ENCODE data around the gene OR52I1.

The OR52I1 gene

GRCh38 chr11:4606231-4607015 is 12.6 kb downstream of the OR52I1 start:
- Histone ChIP-seq H3K9me3 (replicated peaks in 1 of 2; ENCODE audit: control insufficient read depth in 2 of 2, insufficient read depth in 1 of 2, low read depth in 1 of 2, low read length in 2 of 2) (no peaks in the 10 kb centered on the region), H3K27me3 (ENCODE audit: control insufficient read depth in 3 of 3, insufficient read depth in 3 of 3, low read depth in 1 of 3, low read length in 3 of 3) (no peaks in the 10 kb centered on the region), H3K14ac (ENCODE audit: low read length) (no peak overlapping the region), H2BK15ac (ENCODE audit: low read length) (no peak overlapping the region), H2AK5ac (ENCODE audit: low read depth, low read length) (no peak overlapping the region), H3K4me2 (ENCODE audit: insufficient read depth, low read length, poor library complexity, severe bottlenecking) (no peak overlapping the region), H3K18ac (ENCODE audit: low read length) (no peak overlapping the region), H3K4me1 (ENCODE audit: control insufficient read depth in 2 of 2, insufficient read depth in 1 of 2, low read depth in 1 of 2, low read length in 2 of 2) (peaks cover 0 to 4% of the 10 kb centered on the region in 2 donors), H3K79me1 (ENCODE audit: low read depth, low read length) (no peaks in the 10 kb centered on the region), H3K27ac (replicated peaks; ENCODE audit: low read length) (no peak overlapping the region), H3K4me3 (ENCODE audit: low read length in 2 of 2) (peak overlapping the region in 1 of 2 donors; percentile 70), H3K4ac (ENCODE audit: low read length) (no peak overlapping the region), H3K23ac (ENCODE audit: low read depth, low read length, poor library complexity) (no peak overlapping the region), H4K91ac (ENCODE audit: low read depth, low read length, poor library complexity) (no peak overlapping the region), H2AFZ (ENCODE audit: low read length) (peak overlapping the region; percentile 98), H3K9ac (ENCODE audit: low read depth, low read length, poor library complexity) (no peak overlapping the region), H2BK120ac (ENCODE audit: low read depth, low read length) (no peak overlapping the region), H2BK5ac (ENCODE audit: low read length) (no peak overlapping the region), H3K36me3 (replicated peaks in 1 of 2; ENCODE audit: control insufficient read depth in 2 of 2, insufficient read depth in 2 of 2, low read length in 2 of 2) (peaks cover 2 to 36% of the 10 kb centered on the region in 2 donors), H2BK12ac (ENCODE audit: low read length) (no peak overlapping the region), H4K8ac (ENCODE audit: low read depth, low read length) (no peak overlapping the region)
- no peak for DNase-seq (ENCODE audit: low spot score)
- WGBS, 2 donors (ENCODE audit: extremely low coverage in 2 of 2, insufficient read length in 2 of 2, insufficient replicate concordance in 1 of 2) = no CpG with 5 or more reads among the region's 1 CpG

DNA sequence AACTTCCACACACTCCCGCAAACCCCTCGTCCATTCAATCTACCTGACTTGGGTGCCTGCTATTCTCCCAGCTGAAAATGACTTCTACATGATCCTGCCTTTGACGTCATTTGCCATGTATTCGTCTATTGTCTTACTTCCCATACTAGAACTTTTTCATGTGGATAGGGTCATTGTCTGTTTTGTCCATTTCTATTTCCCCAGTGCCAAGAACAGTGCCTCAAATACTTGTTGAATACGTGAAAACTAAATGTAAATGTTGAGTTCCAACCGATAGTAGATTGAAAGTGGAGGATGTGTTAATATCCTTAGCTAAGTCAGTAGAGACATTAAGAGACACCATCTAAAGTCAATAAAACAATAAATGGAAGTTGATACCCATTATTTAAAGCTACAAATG is 13.3 kb downstream of the OR52I1 start:
- H3K27ac ChIP-seq (replicated peaks; ENCODE audit: low read length) = no peak overlapping the region
- H4K91ac ChIP-seq (ENCODE audit: low read depth, low read length, poor library complexity) = no peak overlapping the region
- WGBS, 2 donors (ENCODE audit: extremely low coverage in 2 of 2, insufficient read length in 2 of 2, insufficient replicate concordance in 1 of 2) = no CpG with 5 or more reads among the region's 6 CpGs
- H3K36me3 ChIP-seq (replicated peaks in 1 of 2; ENCODE audit: control insufficient read depth in 2 of 2, insufficient read depth in 2 of 2, low read length in 2 of 2) = peaks cover 0 to 29% of the 10 kb centered on the region in 2 donors
- peak overlapping the region; percentile 98 for H2AFZ ChIP-seq (ENCODE audit: low read length)
- no peak overlapping the region for H2BK12ac ChIP-seq (ENCODE audit: low read length)
- no peaks in the 10 kb centered on the region for H3K9me3 ChIP-seq (replicated peaks in 1 of 2; ENCODE audit: control insufficient read depth in 2 of 2, insufficient read depth in 1 of 2, low read depth in 1 of 2, low read length in 2 of 2)
- no peak for DNase-seq (ENCODE audit: low spot score)
- H3K23ac ChIP-seq (ENCODE audit: low read depth, low read length, poor library complexity) = no peak overlapping the region
- H4K8ac ChIP-seq (ENCODE audit: low read depth, low read length) = no peak overlapping the region
- H3K79me1 ChIP-seq (ENCODE audit: low read depth, low read length) = no peaks in the 10 kb centered on the region
- no peak overlapping the region for H3K14ac ChIP-seq (ENCODE audit: low read length)
- H2BK5ac ChIP-seq (ENCODE audit: low read length) = no peak overlapping the region
- no peaks in the 10 kb centered on the region for H3K27me3 ChIP-seq (ENCODE audit: control insufficient read depth in 3 of 3, insufficient read depth in 3 of 3, low read depth in 1 of 3, low read length in 3 of 3)
- no peak overlapping the region for H2BK120ac ChIP-seq (ENCODE audit: low read depth, low read length)
- H3K4ac ChIP-seq (ENCODE audit: low read length) = no peak overlapping the region
- no peak overlapping the region for H2BK15ac ChIP-seq (ENCODE audit: low read length)
- H3K4me2 ChIP-seq (ENCODE audit: insufficient read depth, low read length, poor library complexity, severe bottlenecking) = no peak overlapping the region
- no peak overlapping the region for H3K9ac ChIP-seq (ENCODE audit: low read depth, low read length, poor library complexity)
- H3K4me3 ChIP-seq (ENCODE audit: low read length in 2 of 2) = peak overlapping the region in 1 of 2 donors; percentile 70
- no peak overlapping the region for H3K18ac ChIP-seq (ENCODE audit: low read length)
- no peak overlapping the region for H2AK5ac ChIP-seq (ENCODE audit: low read depth, low read length)
- peaks cover 3 to 4% of the 10 kb centered on the region in 2 donors for H3K4me1 ChIP-seq (ENCODE audit: control insufficient read depth in 2 of 2, insufficient read depth in 1 of 2, low read depth in 1 of 2, low read length in 2 of 2)

DNA sequence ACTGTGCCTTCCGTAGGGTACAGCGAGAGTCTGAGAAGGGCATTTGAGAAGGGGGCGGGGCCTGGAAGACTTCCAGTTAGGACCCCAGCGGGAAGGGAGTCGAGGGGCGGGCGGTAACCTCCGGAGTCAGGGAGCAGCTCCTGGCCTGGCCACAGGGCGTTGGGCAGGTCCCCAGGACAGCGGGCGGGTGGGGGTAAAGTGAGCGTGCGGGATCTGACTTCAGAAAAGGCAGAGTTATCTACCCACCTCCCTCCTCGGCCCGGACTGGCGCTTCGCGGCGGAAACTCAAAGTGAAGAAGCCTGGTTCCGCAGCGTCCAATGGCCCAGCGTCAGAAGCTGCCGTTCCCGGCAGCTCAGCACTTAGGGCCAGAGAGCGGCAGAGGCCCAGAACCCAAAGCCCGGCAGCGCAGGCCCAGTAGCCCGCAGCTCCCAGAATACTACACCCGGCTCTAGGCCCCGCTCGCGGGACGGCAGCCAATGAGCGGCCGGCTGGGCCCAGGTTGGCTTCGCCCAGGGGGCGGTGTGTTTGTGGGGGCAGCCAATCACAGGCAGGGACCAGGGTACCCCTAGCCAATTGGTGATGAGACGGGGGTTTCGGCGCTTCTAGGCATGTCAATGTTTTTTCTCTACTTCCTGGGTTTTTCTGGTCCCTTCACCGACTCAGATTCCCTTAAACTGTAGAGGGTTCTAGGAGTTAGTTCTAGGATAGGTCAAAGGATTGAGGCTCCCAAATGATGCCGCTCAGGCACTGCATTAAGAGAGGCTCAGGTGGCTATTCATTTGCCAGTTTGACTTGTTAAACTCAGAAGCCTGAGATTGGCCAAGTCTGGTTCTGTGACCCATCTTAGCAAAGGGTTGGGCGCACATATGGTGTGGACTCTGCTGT is 14.2 kb downstream of the OR52I1 start, which contains the start of gene TRIM68:
Gene TRIM68, minus strand, starts transcription at position 451 of the 886 bp plus-strand sequence. CDS start 2,727 bp downstream, outside the sequence.
- H2AK5ac ChIP-seq (ENCODE audit: low read depth, low read length) = no peak within 1 kb of the TSS
- peak within 1 kb of the TSS; percentile 89 for H3K9ac ChIP-seq (ENCODE audit: low read depth, low read length, poor library complexity)
- no peak within 1 kb of the TSS for H4K8ac ChIP-seq (ENCODE audit: low read depth, low read length)
- peak within 1 kb of the TSS; percentile 68 for H3K4me2 ChIP-seq (ENCODE audit: insufficient read depth, low read length, poor library complexity, severe bottlenecking)
- peak within 1 kb of the TSS; percentile 98 for H2AFZ ChIP-seq (ENCODE audit: low read length)
- H4K91ac ChIP-seq (ENCODE audit: low read depth, low read length, poor library complexity) = no peak within 1 kb of the TSS
- no peak within 1 kb of the TSS for H3K4ac ChIP-seq (ENCODE audit: low read length)
- H3K9me3 ChIP-seq (replicated peaks in 1 of 2; ENCODE audit: control insufficient read depth in 2 of 2, insufficient read depth in 1 of 2, low read depth in 1 of 2, low read length in 2 of 2) = no peaks in the 10 kb centered on the region
- peak; percentile 78 for DNase-seq (ENCODE audit: low spot score)
- no peaks in the 10 kb centered on the region for H3K27me3 ChIP-seq (ENCODE audit: control insufficient read depth in 3 of 3, insufficient read depth in 3 of 3, low read depth in 1 of 3, low read length in 3 of 3)
- no peak within 1 kb of the TSS for H2BK120ac ChIP-seq (ENCODE audit: low read depth, low read length)
- no peak within 1 kb of the TSS for H2BK12ac ChIP-seq (ENCODE audit: low read length)
- peak within 1 kb of the TSS; percentile 98 for H3K18ac ChIP-seq (ENCODE audit: low read length)
- peak within 1 kb of the TSS; percentile 70 to 88 for H3K4me3 ChIP-seq (ENCODE audit: low read length in 2 of 2)
- H2BK5ac ChIP-seq (ENCODE audit: low read length) = no peak within 1 kb of the TSS
- no peak within 1 kb of the TSS for H2BK15ac ChIP-seq (ENCODE audit: low read length)
- H3K14ac ChIP-seq (ENCODE audit: low read length) = no peak within 1 kb of the TSS
- no CpG with 5 or more reads among the region's 43 CpGs for WGBS, 2 donors (ENCODE audit: extremely low coverage in 2 of 2, insufficient read length in 2 of 2, insufficient replicate concordance in 1 of 2)
- H3K4me1 ChIP-seq (ENCODE audit: control insufficient read depth in 2 of 2, insufficient read depth in 1 of 2, low read depth in 1 of 2, low read length in 2 of 2) = peaks cover 4 to 5% of the 10 kb centered on the region in 2 donors
- H3K36me3 ChIP-seq (replicated peaks in 1 of 2; ENCODE audit: control insufficient read depth in 2 of 2, insufficient read depth in 2 of 2, low read length in 2 of 2) = peaks cover 0 to 24% of the 10 kb centered on the region in 2 donors
- peak within 1 kb of the TSS; percentile 48 for H3K23ac ChIP-seq (ENCODE audit: low read depth, low read length, poor library complexity)
- no peaks in the 10 kb centered on the region for H3K79me1 ChIP-seq (ENCODE audit: low read depth, low read length)
- peak within 1 kb of the TSS; percentile 93 for H3K27ac ChIP-seq (replicated peaks; ENCODE audit: low read length)

Data from neuronal stem cell (in vitro differentiated cells).